AG09309 (cell line): ENCODE measurements around the gene CTU2.

ENCODE experiments used
- DNase-seq: peaks from one replicate; pipeline ENCODE4 v3.0.0-alpha.2; 2010; ENCODE audit warnings: low read depth
- H3K4me3 ChIP-seq: 2 replicates; pipeline ENCODE4 v1.5.1; 2011; ENCODE audit warnings: mild to moderate bottlenecking, low read depth, low read length, moderate library complexity; ENCODE audit not compliant: control insufficient read depth
- CTCF ChIP-seq: IDR thresholded peaks from 2 replicates; pipeline ENCODE4 v1.5.1; 2011; ENCODE audit warnings: mild to moderate bottlenecking, low read depth, low read length, inconsistent platforms; ENCODE audit not compliant: insufficient read depth, control insufficient read depth; ENCODE audit errors: missing control alignments

CTU2 gene

GRCh38 chr16:88761830-88762229 is 55.5 kb downstream of the CTU2 start:
- no peak overlapping the region for H3K4me3 ChIP-seq
- DNase-seq: no peak
- TF ChIP-seq CTCF: no peak

GRCh38 chr16:88762258-88762870 is 56.1 kb downstream of the CTU2 start:
- TF ChIP-seq CTCF: no peak

GRCh38 chr16:88762941-88763340 is 56.6 kb downstream of the CTU2 start:
- TF ChIP-seq CTCF: no peak
- H3K4me3 ChIP-seq: no peak overlapping the region
- no peak for DNase-seq

More at GRCh38 chr16:88762258-88762870, 56.1 kb downstream of the CTU2 start:
- no peak for DNase-seq
- H3K4me3 ChIP-seq: no peak overlapping the region

- no peak for TF ChIP-seq CTCF
- DNase-seq: no peak
- H3K4me3 ChIP-seq: no peak overlapping the region
Measured at GRCh38 chr16:88763502-88764053, 57.3 kb downstream of the CTU2 start.

- H3K4me3 ChIP-seq: no peak overlapping the region
- no peak for TF ChIP-seq CTCF
Measured at GRCh38 chr16:88764080-88764479, 57.8 kb downstream of the CTU2 start.

GRCh38 chr16:88764913-88765349 is 58.6 kb downstream of the CTU2 start:
- TF ChIP-seq CTCF: no peak
- DNase-seq: no peak
- no peak overlapping the region for H3K4me3 ChIP-seq

More at GRCh38 chr16:88764080-88764479, 57.8 kb downstream of the CTU2 start:
- DNase-seq: no peak
